Type B pancreatic cell (in vitro differentiated cells): ENCODE data around the gene KAT2B. TPM values are rescaled to one million over a fixed set of nuclear protein-coding genes. Genes with fewer than 3 reads are reported as not detected.

ENCODE experiments used
- DNase-seq: peaks from one replicate; pipeline ENCODE4 v3.0.0; 2021; ENCODE audit warnings: mixed read lengths; ENCODE audit not compliant: unreplicated experiment; ENCODE audit errors: extremely low spot score
- H3K27ac Mint-ChIP-seq: 2 replicates; pipeline ENCODE4 v1.8.0; 2021; ENCODE audit warnings: mild to moderate bottlenecking, mixed read lengths
- H3K27me3 Mint-ChIP-seq: 2 replicates; pipeline ENCODE4 v1.8.0; 2021; ENCODE audit warnings: mixed read lengths
- H3K36me3 Mint-ChIP-seq: 2 replicates; pipeline ENCODE4 v1.8.0; 2021; ENCODE audit warnings: mixed read lengths
- H3K4me1 Mint-ChIP-seq: one replicate; pipeline ENCODE4 v1.8.0; 2021; ENCODE audit warnings: mixed read lengths; ENCODE audit not compliant: unreplicated experiment
- H3K4me3 Mint-ChIP-seq: 2 replicates; pipeline ENCODE4 v1.8.0; 2021; ENCODE audit warnings: mild to moderate bottlenecking, mixed read lengths
- H3K9me3 Mint-ChIP-seq: 2 replicates; pipeline ENCODE4 v1.8.0; 2021; ENCODE audit warnings: mixed read lengths
- total RNA-seq: library from RNA; stranded (reverse); gene quantifications from 2 replicates; pipeline ENCODE4 v1.2.1, GENCODE V29; 2021; ENCODE audit warnings: low replicate concordance
- TF ChIP-seq, protein P1 (sequence below): fragments of 200-600 bp; sonication (generic); conservative IDR thresholded peaks from 2 replicates; pipeline ENCODE4 v1.5.0; 2021; ENCODE audit warnings: antibody characterized with exemption, mild to moderate bottlenecking

KAT2B gene
- total RNA-seq, 1 donor from 2014 or later: 13.2 TPM

DNA sequence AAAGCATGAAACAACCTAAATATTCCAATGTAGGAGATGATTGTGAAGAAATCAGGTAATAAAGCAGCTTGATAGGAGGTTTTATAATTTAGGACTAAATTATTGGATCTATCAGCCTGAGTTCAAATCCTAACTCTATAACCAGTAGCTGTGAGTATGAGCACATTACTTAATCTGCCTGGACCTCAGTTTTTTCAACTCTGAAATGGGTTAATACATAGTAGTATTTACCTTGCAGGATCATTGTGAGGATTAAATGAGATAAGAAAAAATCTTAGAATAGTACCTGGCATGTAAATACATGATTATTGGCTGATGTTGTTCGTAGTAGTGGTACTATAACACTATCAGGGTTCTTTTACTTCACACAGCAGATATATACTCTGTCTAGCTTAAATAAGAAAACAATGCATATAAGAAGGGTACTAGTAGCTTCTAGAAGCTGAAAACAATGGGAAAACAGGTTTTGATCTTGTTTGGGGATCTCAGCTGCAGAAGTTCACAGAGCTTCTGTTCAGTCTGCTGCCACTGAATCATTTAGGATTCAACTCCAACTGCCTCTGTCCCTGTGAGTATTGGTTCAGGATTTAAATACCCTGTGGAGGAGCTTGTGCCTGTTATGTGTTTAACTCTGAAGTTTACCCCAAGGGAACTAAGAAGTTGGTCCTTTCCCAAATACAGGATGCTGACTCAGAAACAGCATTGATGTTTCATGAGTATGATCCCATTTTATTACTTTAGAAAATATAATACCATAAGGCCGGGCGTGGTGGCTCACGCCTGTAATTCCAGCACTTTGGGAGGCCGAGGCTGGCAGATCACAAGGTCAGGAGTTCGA, 34.2 kb downstream of the KAT2B start:
- DNase-seq: no peak
- Mint-ChIP-seq H3K27me3 (no peaks in the 10 kb centered on the region), H3K4me3 (no peak overlapping the region), H3K36me3 (peaks cover 2% of the 10 kb centered on the region), H3K4me1 (peaks cover 6% of the 10 kb centered on the region), H3K27ac (no peak overlapping the region), H3K9me3 (no peaks in the 10 kb centered on the region)
- TF ChIP-seq, protein P1, sequence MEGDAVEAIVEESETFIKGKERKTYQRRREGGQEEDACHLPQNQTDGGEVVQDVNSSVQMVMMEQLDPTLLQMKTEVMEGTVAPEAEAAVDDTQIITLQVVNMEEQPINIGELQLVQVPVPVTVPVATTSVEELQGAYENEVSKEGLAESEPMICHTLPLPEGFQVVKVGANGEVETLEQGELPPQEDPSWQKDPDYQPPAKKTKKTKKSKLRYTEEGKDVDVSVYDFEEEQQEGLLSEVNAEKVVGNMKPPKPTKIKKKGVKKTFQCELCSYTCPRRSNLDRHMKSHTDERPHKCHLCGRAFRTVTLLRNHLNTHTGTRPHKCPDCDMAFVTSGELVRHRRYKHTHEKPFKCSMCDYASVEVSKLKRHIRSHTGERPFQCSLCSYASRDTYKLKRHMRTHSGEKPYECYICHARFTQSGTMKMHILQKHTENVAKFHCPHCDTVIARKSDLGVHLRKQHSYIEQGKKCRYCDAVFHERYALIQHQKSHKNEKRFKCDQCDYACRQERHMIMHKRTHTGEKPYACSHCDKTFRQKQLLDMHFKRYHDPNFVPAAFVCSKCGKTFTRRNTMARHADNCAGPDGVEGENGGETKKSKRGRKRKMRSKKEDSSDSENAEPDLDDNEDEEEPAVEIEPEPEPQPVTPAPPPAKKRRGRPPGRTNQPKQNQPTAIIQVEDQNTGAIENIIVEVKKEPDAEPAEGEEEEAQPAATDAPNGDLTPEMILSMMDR: no peak

DNA sequence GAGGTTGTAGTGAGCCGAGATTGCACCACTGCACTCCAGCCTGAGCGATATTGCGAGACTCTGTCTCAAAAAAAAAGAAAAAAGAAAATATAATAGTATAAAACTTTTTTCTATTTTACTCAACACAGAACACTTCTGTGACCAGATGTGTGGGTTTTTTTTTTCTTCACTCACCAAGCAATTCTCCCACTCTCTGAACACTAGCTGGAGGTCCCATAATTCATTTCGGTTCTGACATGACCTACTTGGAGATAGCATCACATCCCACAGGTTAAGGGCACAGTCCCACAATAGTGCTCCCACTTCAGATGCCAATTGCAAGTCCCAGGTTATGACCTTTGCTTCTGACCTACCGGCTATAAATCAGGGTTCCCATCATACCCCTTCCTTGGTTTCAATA, 35.0 kb downstream of the KAT2B start:
- no peak overlapping the region for H3K4me3 Mint-ChIP-seq
- no peaks in the 10 kb centered on the region for H3K27me3 Mint-ChIP-seq
- no peak for DNase-seq
- no peaks in the 10 kb centered on the region for H3K9me3 Mint-ChIP-seq
- TF ChIP-seq, protein P1: no peak
- peaks cover 8% of the 10 kb centered on the region for H3K36me3 Mint-ChIP-seq
- H3K4me1 Mint-ChIP-seq: peaks cover 13% of the 10 kb centered on the region
- no peak overlapping the region for H3K27ac Mint-ChIP-seq

DNA sequence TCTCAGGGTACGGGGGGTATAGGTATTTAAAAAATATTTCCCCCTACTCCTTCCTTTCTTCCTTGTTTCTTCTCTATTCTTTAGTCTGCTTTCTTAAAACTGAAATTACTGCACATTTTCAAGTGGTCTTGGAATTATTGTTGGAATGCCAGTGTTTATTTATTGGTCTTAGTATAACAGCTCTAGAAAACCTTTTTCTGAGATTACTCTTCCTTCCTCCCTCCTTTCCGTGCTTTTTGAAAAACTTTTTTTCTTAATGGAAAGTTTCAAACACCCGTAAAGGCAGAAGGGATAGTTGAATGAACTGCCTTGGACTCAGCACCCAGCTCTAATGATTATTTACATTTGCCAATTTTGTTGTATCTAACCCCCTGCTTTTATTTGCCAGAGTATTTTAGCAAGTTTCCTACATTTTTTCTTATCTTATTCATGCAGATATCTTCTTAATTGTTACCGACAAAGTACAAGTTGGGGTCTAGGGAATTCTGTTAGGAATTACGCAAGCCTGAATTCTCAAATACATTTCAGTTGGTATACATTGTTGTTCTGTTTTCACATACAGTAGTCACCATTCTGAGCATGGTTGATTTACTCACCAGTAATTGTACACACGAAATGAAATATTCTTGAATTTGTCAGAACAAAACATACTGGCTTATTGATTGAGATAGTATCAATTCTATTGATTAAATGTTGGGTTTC, 36.2 kb downstream of the KAT2B start:
- Mint-ChIP-seq H3K9me3 (no peaks in the 10 kb centered on the region), H3K4me3 (no peak overlapping the region), H3K36me3 (peaks cover 8% of the 10 kb centered on the region), H3K27me3 (no peaks in the 10 kb centered on the region), H3K27ac (no peak overlapping the region), H3K4me1 (peaks cover 24% of the 10 kb centered on the region)
- no peak for DNase-seq
- TF ChIP-seq, protein P1: no peak

DNA sequence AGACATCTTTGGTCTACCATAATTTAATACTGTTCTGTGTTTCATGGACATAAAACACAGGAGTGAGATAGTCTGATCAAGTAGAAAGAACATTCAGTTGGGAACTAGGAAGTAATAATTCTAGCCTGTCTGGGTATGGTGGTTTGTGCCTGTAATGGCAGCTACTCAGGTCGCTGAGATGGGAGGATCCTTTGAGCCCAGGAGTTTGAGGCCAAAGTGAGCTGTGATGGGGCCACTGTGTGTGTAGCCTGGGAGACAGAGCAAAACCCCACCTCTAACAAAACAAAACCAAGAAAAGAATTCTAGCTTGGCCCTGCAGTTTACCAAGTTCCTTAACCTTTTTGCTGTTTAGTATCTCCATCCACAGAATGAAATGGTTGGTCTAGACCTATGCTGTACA, 36.8 kb downstream of the KAT2B start:
- TF ChIP-seq, protein P1: no peak
- Mint-ChIP-seq H3K27me3 (no peaks in the 10 kb centered on the region), H3K4me1 (peaks cover 25% of the 10 kb centered on the region), H3K27ac (no peak overlapping the region), H3K4me3 (no peak overlapping the region), H3K9me3 (no peaks in the 10 kb centered on the region), H3K36me3 (peaks cover 8% of the 10 kb centered on the region)
- no peak for DNase-seq

DNA sequence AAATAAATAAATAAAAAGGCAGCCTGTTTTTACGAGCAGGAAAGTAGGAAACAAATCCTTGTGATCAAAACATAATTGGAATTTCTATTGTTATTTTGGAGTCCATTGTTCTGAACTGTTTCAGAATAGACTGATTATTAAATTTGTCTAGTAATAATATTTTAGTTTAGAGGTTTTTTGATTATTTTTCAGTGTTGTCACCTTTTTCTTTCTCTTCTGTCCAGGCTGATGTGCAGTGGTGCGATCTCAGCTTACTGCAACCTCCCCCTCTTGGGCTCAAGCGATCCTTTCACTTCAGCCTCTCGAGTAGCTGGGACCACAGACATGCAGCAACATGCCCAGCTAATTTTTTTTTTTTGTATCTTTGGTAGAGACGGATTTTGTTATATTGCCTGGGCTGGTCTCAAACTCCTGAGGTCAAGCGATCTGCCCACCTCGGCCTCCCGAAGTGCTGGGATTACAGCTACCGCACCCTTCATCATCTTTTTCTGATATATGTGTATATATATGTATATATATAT, 38.0 kb downstream of the KAT2B start:
- H3K4me3 Mint-ChIP-seq: no peak overlapping the region
- TF ChIP-seq, protein P1: no peak
- H3K4me1 Mint-ChIP-seq: peaks cover 25% of the 10 kb centered on the region
- H3K36me3 Mint-ChIP-seq: peaks cover 8% of the 10 kb centered on the region
- H3K9me3 Mint-ChIP-seq: no peaks in the 10 kb centered on the region
- H3K27ac Mint-ChIP-seq: no peak overlapping the region
- DNase-seq: no peak
- no peaks in the 10 kb centered on the region for H3K27me3 Mint-ChIP-seq
